Coronary artery (tissue), 2 donors: Measurements from ENCODE around the gene GGTLC2.
A peak's percentile ranks its signal among the peaks of the same experiment; 100 is the strongest.
"Not testable (repeated sequence)": the region's sequence is repeated elsewhere in the genome, so short reads cannot be mapped to it uniquely, and the experiment has no call there.

Source experiments
- DNase-seq: peaks from one replicate; pipeline ENCODE4 v3.0.0-alpha.2; 2017; ENCODE audit warnings: low spot score
- H3K27ac ChIP-seq, 2 donors: fragments of 200-600 bp; sonication (generic); one replicate each; pipeline ENCODE4 v1.5.1; 2016 to 2019
- H3K4me3 ChIP-seq: fragments of 200-600 bp; sonication (generic); 2 replicates; pipeline ENCODE4 v1.5.1; 2016; ENCODE audit warnings: mild to moderate bottlenecking, moderate library complexity
- TF ChIP-seq, protein P1 (sequence below): fragments of 200-600 bp; sonication (generic); IDR thresholded peaks from one replicate; pipeline ENCODE4 v1.5.1; 2019; ENCODE audit warnings: antibody characterized with exemption

Gene GGTLC2

GRCh38 chr22:22619765-22620414 is 24.5 kb upstream of the GGTLC2 start:
- TF ChIP-seq, protein P1, sequence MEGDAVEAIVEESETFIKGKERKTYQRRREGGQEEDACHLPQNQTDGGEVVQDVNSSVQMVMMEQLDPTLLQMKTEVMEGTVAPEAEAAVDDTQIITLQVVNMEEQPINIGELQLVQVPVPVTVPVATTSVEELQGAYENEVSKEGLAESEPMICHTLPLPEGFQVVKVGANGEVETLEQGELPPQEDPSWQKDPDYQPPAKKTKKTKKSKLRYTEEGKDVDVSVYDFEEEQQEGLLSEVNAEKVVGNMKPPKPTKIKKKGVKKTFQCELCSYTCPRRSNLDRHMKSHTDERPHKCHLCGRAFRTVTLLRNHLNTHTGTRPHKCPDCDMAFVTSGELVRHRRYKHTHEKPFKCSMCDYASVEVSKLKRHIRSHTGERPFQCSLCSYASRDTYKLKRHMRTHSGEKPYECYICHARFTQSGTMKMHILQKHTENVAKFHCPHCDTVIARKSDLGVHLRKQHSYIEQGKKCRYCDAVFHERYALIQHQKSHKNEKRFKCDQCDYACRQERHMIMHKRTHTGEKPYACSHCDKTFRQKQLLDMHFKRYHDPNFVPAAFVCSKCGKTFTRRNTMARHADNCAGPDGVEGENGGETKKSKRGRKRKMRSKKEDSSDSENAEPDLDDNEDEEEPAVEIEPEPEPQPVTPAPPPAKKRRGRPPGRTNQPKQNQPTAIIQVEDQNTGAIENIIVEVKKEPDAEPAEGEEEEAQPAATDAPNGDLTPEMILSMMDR, result no peak
- no peak for DNase-seq
- Histone ChIP-seq H3K4me3 (no peak overlapping the region), H3K27ac (no peak overlapping the region)

DNA sequence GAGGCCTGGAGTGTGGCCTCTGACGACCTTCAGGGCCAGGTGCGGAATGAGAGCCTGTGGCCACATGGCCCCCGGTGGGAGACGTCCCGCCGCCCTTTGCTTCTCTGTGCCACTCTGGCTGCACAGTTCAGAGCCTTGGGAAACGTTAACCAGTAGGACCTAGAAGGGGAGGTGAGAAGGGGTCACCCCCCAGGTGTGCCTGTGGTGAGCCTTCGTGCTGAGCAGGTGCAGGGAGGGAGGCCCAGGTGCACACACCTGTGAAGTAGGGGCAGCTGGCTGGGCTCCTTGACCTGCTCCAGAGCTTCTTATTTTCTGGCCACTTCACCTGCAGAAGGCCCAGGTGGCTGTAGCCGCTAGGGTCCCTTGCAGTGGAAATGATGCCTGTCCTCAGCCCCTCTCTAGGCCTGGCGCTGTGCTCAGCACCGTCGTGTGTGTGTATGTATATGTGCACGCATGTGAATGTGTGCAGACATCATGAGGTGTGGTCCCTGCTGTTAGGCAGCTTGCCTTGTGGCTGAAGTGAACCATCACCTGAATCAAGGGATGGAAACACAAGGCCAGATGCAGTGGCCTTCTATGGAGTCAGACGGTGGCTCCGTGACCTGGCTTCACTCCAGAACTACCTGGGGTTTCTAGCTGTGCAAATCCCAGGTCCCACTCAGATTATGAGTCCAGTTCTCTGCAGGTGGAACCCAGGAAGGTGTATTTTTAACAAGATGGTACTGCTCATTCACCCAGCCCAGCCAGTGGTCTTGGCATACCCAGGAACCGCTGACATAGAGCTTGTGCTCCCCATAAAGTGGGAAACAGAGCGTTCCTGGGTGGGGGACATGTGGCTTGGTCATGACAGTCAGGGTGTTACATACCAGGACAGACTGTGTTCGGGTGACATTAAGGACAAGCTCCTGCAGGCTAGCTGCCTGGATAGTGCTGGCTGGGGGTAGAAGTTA is 15.6 kb upstream of the GGTLC2 start:
- not testable (repeated sequence) for DNase-seq, H3K27ac ChIP-seq, H3K4me3 ChIP-seq

GRCh38 chr22:22631223-22631652 is 13.2 kb upstream of the GGTLC2 start:
- DNase-seq, H3K4me3 ChIP-seq, H3K27ac ChIP-seq: not testable (repeated sequence)

DNA sequence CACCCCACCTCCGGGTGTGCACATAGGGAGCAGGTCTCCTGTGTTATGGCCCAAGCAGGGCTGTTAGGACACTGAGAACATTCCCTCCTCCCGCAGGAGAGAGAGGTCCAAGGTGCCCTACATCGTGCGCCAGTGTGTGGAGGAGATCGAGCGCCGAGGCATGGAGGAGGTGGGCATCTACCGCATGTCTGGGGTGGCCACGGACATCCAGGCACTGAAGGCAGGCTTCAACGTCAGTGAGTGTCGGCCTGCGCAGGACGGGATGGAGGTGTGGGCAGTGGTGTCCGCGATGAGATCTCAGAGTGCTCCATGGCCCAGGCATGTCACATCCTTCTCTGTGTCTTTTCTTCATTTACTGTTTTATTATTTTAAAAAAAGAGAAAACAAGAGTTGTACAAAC is 12.2 kb upstream of the GGTLC2 start:
- H3K4me3 ChIP-seq, H3K27ac ChIP-seq, DNase-seq: not testable (repeated sequence)

DNA sequence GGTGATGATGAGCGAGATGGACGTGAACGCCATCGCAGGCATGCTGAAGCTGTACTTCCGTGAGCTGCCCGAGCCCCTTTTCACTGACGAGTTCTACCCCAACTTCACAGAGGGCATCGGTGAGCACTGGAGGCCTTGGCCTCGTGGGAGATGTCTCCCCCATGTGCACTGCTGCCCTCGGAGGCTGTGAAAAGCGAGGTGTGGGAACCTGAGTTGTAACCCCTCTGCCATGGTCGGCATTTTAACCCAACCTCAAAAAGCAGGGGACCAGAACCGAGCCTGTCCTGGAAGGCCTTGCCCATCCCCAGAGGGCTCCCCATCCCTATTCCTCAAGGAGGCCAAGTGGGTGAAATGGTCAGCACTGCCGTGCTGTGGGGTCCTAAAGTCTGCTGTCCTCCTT is 10.9 kb upstream of the GGTLC2 start:
- not testable (repeated sequence) for H3K27ac ChIP-seq, H3K4me3 ChIP-seq, DNase-seq

GRCh38 chr22:22636260-22636659 is 8.2 kb upstream of the GGTLC2 start:
- DNase-seq, H3K4me3 ChIP-seq, H3K27ac ChIP-seq: not testable (repeated sequence)

DNA sequence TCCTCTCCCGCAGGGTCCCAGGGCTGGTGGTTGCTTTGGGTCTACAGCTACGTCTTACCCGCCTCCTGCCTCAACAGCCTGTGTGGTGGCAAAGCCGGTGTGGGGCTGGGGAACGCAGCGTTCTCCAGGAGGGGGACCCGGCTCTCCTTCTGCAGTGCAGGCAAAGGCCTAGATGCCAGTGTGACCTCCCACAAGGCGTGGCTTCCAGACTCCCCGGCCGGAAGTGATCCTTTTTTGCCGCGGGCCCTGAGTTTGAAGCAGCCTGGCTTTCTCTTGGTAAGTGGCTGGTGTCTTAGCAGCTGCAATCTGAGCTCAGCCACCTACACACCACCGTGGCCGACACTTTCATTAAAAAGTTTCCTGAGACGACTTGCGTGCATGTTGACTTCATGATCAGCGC is 6.1 kb upstream of the GGTLC2 start:
- H3K4me3 ChIP-seq, H3K27ac ChIP-seq, DNase-seq: not testable (repeated sequence)

DNA sequence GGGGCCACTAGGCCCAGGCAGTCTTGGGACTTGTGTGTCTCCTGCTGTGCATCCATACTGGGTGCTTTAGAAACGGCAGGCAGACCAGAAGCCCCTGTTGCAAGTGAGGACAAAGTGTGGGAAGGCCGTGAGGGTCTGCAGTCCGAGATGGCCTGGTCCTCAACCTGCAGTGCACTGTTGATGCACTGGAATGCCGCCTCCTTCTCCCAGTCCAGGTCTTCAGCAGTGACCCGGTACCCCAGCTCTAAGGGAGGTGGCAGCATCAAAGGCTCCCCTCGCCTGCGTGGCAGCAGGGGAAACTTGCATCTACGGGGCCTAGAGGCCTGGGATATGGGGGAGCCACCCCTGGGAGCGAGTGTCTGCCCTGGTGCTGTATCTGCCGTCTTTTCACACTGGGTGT is 2.2 kb upstream of the GGTLC2 start:
- not testable (repeated sequence) for DNase-seq, H3K27ac ChIP-seq, H3K4me3 ChIP-seq

- H3K27ac ChIP-seq, DNase-seq, H3K4me3 ChIP-seq: not testable (repeated sequence)
These were observed 1.6 kb downstream of the GGTLC2 start for GRCh38 chr22:22645969-22646368.

DNA sequence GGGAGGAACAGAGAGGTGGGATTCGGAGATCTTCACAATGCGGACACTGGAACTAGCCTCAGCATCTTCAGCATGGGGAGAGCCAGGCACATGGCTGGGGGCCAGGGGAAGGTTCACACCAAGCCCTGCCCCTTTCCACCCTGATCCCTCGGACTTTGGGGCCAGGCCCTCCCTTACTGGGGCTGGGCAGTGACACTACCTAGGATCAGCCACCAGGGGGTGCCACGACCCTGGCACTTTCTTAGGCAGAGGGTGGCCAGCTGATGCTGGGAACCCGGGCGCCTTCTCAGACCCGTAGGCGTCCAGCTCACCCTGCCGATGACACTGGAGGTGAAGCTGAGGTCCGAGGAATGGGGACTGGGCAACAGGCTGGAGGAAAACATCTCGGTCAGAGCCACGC is 3.5 kb downstream of the GGTLC2 start:
- H3K4me3 ChIP-seq, H3K27ac ChIP-seq, DNase-seq: not testable (repeated sequence)

DNA sequence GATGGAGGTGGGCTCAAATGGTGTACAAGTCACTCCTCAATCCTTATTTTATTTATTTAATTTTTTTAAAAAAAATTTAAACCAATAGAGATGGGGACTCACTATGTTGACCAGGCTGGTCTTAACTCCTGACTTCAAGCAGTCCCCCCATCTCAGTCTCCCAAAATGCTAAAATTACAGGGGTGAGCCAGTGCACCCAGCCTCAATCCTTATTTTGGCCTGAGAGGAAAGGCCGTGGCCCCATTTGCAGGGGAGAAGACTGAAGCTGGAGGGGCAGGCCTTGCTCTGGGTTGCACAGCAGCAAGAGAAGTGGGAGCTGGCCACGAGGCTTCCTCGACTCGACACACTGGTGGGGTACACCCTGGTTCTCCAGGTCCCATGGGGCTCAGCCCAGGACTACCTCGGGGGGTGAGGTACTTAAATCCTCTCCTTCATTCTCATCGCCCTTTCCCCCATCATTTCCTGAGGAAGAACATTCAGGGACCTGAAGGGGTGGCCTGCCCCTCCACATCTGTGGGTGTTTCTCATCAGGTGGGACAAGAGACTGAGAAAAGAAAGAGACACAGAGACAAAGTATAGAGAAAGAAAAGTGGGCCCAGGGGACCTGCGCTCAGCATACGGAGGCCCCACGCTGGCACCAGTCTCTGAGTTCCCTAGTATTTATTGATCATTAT is 4.6 kb downstream of the GGTLC2 start:
- H3K4me3 ChIP-seq, DNase-seq, H3K27ac ChIP-seq: not testable (repeated sequence)

- H3K27ac ChIP-seq, result not testable (repeated sequence)
These were observed 5.3 kb downstream of the GGTLC2 start for GRCh38 chr22:22649761-22650160.

DNA sequence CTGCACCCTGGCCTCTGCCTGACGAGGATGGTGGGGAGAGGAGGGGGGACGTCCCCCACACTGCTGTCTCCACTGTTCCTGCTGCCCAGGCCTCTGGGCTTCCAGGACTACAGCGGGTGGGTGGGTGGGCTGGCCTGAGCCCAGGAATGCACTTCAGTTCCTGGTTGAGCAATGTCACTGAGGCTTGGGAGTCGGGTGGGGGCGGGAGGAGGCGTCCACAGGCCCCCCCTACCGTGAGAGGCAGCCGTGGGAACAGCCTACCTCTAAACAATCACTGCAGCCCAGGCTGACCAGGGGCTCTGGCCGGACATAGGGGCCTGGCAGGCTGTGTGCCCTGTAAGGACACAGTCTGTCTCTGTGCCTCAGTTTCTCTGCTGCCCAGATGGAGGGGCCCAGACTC is 6.0 kb downstream of the GGTLC2 start:
- not testable (repeated sequence) for H3K27ac ChIP-seq, DNase-seq, H3K4me3 ChIP-seq

More at GRCh38 chr22:22649761-22650160, 5.3 kb downstream of the GGTLC2 start:
- not testable (repeated sequence) for H3K4me3 ChIP-seq, DNase-seq

- not testable (repeated sequence) for H3K27ac ChIP-seq, H3K4me3 ChIP-seq, DNase-seq
These were observed 6.5 kb downstream of the GGTLC2 start for GRCh38 chr22:22650803-22651515.

DNA sequence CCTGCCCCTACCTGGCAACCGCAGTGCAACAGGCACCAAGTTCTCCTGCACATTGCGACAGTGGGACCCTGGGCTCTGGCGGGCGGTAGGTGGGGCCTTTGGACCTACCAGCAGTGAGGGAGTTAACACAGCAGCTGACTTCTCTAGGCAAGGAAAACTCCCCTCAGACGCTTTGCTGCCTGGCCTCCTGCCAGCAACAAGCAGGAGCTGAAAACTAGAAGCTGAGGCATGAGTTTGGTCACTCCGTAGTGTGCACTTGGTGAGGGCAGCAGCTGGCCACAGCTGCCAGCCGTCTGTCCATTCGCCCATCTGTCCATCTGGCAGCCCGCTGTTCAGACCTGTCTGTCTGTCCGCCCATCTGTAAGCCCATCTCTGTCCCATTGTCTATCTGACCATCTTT is 7.2 kb downstream of the GGTLC2 start:
- DNase-seq, result peak; percentile 5
- H3K4me3 ChIP-seq, result not testable (repeated sequence)

DNA sequence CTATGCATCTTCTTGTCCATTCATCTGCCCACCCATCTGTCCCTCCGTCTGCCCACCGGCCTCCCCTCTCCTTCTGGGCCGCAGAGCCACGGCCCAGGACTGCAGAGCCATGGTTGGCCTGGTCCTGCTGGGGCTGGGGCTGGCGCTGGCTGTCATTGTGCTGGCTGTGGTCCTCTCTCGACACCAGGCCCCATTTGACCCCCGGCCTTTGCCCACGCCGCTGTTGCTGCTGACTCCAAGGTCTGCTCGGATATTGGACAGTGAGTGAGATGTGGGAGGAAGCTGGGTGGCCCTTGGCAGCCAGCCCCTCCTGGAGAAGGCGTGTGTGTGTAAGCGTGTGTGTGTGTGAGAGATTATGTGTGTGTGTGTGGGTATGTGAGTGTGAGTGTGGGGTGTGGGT is 7.7 kb downstream of the GGTLC2 start:
- DNase-seq, H3K27ac ChIP-seq, H3K4me3 ChIP-seq: not testable (repeated sequence)

More for the DNA sequence above, 7.2 kb downstream of the GGTLC2 start:
- H3K27ac ChIP-seq, result not testable (repeated sequence)

- DNase-seq, result peak; percentile 4
- H3K27ac ChIP-seq, H3K4me3 ChIP-seq: not testable (repeated sequence)
These were observed 8.2 kb downstream of the GGTLC2 start for GRCh38 chr22:22652573-22652972.
